ENCODE data around the gene TDRD9.

DNA sequence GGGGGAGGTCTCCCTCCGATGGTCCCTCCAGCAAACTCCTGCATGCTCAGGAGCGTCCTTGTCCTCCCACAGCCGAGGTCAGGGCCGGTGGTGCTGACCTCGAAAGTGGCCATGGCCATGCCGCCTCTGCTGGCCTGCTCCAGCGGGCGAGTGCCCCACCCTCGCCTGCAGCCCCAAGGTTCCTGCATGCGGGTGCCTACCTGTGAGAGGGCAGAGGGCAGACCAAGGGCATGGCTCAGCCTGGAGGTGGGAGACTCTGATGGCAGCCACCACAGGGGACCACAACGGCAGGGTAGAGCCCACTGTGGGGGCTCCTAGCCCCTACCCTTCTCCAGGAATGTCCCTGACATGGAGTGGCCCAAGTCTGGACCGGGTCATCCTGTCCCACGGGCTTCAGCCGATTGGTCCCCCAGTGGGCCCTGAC lies 42.7 kb upstream of the TDRD9 start:
- TF ChIP-seq, protein P1, sequence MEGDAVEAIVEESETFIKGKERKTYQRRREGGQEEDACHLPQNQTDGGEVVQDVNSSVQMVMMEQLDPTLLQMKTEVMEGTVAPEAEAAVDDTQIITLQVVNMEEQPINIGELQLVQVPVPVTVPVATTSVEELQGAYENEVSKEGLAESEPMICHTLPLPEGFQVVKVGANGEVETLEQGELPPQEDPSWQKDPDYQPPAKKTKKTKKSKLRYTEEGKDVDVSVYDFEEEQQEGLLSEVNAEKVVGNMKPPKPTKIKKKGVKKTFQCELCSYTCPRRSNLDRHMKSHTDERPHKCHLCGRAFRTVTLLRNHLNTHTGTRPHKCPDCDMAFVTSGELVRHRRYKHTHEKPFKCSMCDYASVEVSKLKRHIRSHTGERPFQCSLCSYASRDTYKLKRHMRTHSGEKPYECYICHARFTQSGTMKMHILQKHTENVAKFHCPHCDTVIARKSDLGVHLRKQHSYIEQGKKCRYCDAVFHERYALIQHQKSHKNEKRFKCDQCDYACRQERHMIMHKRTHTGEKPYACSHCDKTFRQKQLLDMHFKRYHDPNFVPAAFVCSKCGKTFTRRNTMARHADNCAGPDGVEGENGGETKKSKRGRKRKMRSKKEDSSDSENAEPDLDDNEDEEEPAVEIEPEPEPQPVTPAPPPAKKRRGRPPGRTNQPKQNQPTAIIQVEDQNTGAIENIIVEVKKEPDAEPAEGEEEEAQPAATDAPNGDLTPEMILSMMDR (conservative IDR thresholded peaks at IDR 0.05; ENCODE audit: low read depth, low read length): no peak
- TF ChIP-seq EZH2 (IDR thresholded peaks at IDR 0.05; ENCODE audit: low read length, unreplicated experiment) (no peak), EZH2phosphoT487 (IDR thresholded peaks at IDR 0.05; ENCODE audit: borderline replicate concordance, low read length) (no peak)
